Stimulated activated CD4-positive, alpha-beta T cell treated with anti-CD3 and anti-CD28 coated beads, TNF-alpha, amount 100 ng/mL, for 24 hours (primary cell): ENCODE measurements around the gene NFAT5.
"Not testable (repeated sequence)": the region's sequence is repeated elsewhere in the genome, so short reads cannot be mapped to it uniquely, and the experiment has no call there.

Source experiments
- DNase-seq, 3 experiments: peaks; one replicate each; pipeline ENCODE4 v3.0.0-alpha.2; 2020; ENCODE audit warnings: low read depth in 3 of 3

Gene NFAT5

GRCh38 chr16:69555437-69555836, 10.3 kb upstream of the NFAT5 start:
- no peak for DNase-seq

DNA sequence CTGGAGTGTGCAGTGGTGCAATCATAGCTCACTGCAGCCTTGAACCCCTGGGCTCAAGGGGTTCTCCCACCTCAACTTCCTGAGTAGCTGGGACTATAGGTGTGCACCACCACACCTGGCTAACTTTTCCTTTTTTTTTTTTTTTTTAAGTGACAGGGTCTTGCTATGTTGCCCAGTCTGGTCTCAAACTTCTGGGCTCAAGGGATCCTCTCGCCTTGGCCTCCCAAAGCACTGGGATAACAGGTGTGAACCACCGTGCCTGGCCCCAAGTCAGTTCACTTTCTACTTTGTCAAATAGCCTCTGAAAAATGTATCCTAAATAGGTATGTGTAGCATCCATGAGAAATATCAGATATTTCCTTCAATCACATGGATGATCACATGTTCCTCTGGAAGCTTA, 9.9 kb upstream of the NFAT5 start:
- no peak for DNase-seq

- no peak for DNase-seq
Observed at GRCh38 chr16:69559164-69559563, 6.6 kb upstream of the NFAT5 start.

DNA sequence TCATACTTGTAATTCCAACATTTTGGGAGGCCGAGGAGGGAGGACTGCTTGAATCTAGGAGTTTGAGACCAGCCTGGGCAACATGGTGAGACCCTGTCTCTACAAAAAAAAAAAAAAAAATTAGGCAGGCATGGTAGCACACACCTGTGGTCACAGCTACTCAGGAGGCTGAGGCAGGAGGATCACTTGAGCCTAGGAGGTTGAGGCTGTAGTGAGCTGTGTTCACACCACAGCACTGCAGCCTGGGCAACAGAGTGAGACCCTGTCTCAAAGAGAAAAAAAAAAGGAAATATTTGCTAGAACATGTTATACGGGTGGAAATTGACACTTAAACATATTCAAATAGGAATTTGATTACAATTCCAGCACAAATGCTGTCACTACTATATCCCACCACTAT, 4.4 kb upstream of the NFAT5 start:
- not testable (repeated sequence) for DNase-seq

DNA sequence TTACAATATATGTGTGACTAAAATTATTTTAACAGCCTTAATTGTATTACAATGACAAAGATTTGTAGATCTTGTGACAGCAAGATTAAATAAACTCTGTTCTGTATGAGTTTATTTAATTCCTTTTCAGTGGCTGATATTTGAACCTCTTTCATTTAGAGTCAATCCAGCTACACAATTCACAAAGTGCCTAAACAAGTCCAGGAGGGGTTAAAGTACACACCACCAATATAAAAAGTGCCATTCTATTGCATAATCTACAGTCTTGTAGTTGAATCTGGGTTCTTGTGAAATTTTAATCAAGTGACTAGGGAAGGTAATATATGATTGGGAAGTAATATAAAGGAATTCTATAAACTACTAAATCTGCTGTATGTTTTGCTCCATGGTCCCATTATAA, 3.9 kb upstream of the NFAT5 start:
- DNase-seq: no peak

DNA sequence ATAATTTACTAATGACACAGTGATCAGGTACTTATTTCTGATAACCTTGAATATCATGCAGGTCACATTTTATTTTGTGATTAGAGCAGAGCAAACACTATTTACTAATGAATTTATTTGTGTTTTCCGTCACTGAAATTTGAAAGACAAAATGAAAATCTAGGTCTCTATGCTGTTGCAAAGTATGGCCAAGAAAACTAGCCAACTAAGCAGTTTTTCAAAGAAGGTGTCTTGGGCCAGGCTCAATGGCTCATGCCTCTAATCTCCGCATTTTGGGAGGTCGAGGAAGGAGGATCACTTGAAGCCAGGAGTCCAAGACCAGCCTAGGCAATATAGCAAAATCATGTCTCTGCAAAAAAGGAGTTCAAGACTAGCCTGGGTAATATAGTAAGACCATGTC, 3.0 kb upstream of the NFAT5 start:
- no peak for DNase-seq

- peak in 2 of 3 experiments; percentile 49 to 53 for DNase-seq
Observed at GRCh38 chr16:69563605-69564580, 1.9 kb upstream of the NFAT5 start.

GRCh38 chr16:69564845-69565670, 708 bp upstream of the NFAT5 start:
- DNase-seq: no peak

- peak in 1 of 3 experiments; percentile 44 for DNase-seq
Observed at GRCh38 chr16:69566240-69566980, 644 bp downstream of the NFAT5 start.

GRCh38 chr16:69566981-69567680, 1.4 kb downstream of the NFAT5 start:
- no peak for DNase-seq

GRCh38 chr16:69568676-69569075, 2.9 kb downstream of the NFAT5 start:
- no peak for DNase-seq

DNA sequence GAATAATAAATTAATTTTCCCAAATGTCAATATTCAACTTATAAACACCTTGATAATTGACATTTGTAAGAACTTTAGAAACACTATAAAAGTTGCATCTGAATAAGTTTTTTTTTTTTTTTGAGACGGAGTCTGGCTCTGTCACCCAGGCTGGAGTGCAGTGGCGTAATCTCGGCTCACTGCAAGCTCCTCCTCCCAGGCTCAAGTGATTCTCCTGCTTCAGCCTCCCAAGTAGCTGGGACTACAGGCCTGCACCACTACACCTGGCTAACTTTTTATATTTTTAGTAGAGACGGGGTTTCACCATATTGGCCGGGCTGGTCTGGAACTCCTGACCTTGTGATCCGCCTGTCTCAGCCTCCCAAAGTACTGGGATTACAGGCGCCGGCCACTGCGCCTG, 13.0 kb downstream of the NFAT5 start:
- DNase-seq: not testable (repeated sequence)

- DNase-seq: no peak
Observed at GRCh38 chr16:69579783-69580481, 14.2 kb downstream of the NFAT5 start.

DNA sequence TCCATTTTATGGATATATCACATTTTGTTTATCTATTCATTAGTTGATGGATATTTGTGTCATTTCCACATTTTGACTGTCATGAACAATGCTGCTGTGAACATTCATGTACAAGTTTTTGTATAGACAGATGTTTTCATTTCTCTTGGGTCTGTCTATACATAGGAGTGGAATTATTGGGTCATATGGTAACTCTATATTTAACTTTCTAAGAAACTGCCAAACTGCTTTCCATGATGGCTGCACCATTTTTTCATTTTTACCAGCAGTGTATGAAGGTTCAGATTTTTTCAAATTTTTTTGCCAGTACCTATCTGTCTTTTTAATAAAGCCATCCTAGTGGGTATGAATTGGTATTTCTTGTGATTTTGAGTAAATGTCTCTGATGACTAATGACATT, 15.5 kb downstream of the NFAT5 start:
- DNase-seq: no peak

GRCh38 chr16:69584493-69584892, 18.7 kb downstream of the NFAT5 start:
- not testable (repeated sequence) for DNase-seq

DNA sequence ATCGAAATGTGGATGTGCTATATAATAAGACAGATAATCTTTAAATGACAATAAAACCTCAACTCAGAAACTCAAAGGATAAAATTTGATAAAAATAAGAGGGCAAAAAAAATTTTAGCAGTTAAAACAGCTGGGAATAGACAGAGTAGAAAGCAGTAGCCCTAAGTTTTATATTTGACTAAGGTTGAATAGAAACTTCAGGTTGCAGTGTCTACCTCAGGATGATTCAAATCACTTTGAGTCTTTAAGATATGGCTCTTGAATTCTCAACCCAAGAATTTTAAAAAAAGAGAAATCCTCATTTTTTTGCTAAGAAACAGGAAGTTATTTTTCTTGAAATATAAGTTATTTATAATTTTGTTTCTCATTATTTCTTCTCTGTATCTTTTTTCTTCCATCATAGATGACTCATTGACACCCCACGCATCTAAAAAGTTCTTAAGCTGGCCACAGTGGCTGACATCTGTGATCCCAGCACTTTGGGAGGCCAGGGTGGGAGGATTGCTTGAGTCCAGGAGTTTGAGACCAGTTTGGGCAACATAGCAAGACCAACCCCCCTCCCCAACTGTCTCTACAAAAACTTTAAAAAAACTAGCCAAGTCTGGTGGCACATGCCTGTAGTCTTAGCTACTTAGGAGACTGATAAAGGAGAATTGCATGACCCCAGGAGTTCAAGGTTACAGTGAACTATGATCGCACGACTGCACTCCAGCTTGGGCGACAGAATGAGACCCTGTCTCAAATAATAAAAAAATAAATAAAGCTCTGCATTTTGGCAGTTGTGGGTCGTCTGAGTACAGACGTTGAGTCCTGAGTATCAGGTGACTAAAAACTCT, 23.9 kb downstream of the NFAT5 start:
- DNase-seq: no peak

GRCh38 chr16:69590590-69590989, 24.8 kb downstream of the NFAT5 start:
- no peak for DNase-seq

GRCh38 chr16:69593751-69594255, 28.0 kb downstream of the NFAT5 start:
- DNase-seq: no peak
